ENCODE data around the gene SLC25A33.
A peak's percentile ranks its signal among the peaks of the same experiment; 100 is the strongest.

SLC25A33 gene, protein sequence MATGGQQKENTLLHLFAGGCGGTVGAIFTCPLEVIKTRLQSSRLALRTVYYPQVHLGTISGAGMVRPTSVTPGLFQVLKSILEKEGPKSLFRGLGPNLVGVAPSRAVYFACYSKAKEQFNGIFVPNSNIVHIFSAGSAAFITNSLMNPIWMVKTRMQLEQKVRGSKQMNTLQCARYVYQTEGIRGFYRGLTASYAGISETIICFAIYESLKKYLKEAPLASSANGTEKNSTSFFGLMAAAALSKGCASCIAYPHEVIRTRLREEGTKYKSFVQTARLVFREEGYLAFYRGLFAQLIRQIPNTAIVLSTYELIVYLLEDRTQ

DNA sequence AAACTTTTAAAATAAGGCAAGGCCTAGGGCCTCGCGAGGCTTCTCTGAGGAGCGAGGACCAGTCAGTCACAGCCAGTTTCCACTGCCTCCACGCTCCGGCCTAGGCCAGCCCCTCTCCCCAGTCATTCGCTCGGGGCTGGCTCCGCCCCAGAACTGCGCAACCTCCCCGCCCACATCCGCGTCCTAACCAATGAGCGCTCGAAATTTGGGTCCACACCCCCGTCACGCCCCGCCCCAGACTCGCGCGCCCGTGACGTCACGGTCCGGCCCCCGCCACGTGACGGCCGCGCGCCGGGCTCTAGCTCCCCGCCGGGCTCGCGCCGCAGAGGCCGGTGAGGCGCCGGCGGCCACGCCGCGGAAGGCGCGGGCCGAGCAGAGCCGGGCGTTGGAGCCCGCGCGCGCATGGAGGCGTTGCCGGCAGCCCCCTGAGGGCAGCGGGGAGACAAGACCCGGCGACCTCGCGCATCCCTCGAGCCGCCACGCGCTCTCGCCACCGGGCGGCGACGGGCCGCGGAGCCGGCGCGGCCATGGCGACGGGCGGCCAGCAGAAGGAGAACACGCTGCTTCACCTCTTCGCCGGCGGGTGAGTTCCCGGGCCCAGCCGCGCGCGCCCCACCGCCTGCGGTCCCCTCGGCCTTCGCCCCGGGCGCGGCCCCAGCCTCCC lies at the start of gene SLC25A33:
Gene SLC25A33, plus strand, starts transcription at position 301 of the 664 bp plus-strand sequence. Its CDS starts 227 bp downstream, at position 528.
- Histone ChIP-seq H3K27ac (ENCODE audit: poor library complexity, severe bottlenecking) (peak within 1 kb of the TSS; percentile 49), H3K4me1 (ENCODE audit: insufficient read depth, poor library complexity, severe bottlenecking) (peaks cover 6% of the 10 kb centered on the region), H3K36me3 (ENCODE audit: low read depth) (no peaks in the 10 kb centered on the region), H3K4me3 (ENCODE audit: severe bottlenecking) (peak within 1 kb of the TSS; percentile 92), H3K9me3 (ENCODE audit: severe bottlenecking) (no peaks in the 10 kb centered on the region), H3K27me3 (ENCODE audit: insufficient read depth, poor library complexity, severe bottlenecking) (no peaks in the 10 kb centered on the region)
- ATAC-seq (ENCODE audit: low read depth): peak; percentile 96
- TF ChIP-seq, protein P1, sequence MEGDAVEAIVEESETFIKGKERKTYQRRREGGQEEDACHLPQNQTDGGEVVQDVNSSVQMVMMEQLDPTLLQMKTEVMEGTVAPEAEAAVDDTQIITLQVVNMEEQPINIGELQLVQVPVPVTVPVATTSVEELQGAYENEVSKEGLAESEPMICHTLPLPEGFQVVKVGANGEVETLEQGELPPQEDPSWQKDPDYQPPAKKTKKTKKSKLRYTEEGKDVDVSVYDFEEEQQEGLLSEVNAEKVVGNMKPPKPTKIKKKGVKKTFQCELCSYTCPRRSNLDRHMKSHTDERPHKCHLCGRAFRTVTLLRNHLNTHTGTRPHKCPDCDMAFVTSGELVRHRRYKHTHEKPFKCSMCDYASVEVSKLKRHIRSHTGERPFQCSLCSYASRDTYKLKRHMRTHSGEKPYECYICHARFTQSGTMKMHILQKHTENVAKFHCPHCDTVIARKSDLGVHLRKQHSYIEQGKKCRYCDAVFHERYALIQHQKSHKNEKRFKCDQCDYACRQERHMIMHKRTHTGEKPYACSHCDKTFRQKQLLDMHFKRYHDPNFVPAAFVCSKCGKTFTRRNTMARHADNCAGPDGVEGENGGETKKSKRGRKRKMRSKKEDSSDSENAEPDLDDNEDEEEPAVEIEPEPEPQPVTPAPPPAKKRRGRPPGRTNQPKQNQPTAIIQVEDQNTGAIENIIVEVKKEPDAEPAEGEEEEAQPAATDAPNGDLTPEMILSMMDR (IDR thresholded peaks at IDR 0.05; ENCODE audit: poor library complexity, severe bottlenecking): no peak
- DNase-seq (ENCODE audit: low spot score): peak; percentile 93

DNA sequence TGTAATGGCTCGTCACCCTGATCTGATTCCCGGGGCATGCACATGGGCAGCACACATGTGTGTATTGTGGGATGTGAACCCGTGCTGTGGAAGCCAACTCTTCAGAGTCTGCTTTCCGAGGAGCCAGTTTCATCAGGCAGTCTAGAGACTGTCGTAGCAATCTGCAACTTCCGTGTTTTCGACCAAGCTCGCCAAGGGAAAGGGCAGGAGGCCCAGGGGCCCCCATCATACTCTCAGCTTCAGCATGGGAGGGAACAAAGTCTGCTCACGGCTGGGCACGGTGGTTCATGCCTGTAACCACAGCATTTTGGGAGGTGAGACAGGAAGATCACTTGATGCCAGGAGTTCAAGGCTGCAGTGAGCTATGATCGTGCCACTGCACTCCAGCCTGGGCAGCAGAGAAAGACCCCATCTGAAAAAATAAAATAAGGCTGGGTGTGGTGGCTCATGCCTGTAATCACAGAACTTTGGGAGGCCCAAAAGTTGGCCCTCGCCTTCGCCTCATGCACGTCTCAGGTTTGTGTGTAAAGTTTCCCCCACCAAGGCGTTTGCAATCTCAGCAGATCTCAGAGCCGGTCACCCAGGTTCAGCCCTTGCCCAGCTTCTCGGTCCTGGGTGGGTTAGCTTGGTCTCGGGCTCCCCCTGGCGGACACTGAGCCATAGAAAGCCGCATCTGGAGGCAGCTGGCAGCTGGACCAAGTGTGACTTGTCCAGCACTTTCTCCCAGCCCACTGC lies 48.5 kb upstream of the SLC25A33 start:
- Histone ChIP-seq H3K27me3 (ENCODE audit: insufficient read depth, poor library complexity, severe bottlenecking) (no peaks in the 10 kb centered on the region), H3K9me3 (ENCODE audit: severe bottlenecking) (no peaks in the 10 kb centered on the region), H3K4me1 (ENCODE audit: insufficient read depth, poor library complexity, severe bottlenecking) (no peaks in the 10 kb centered on the region), H3K4me3 (ENCODE audit: severe bottlenecking) (no peak overlapping the region), H3K36me3 (ENCODE audit: low read depth) (no peaks in the 10 kb centered on the region), H3K27ac (ENCODE audit: poor library complexity, severe bottlenecking) (no peak overlapping the region)
- peak; percentile 86 for ATAC-seq (ENCODE audit: low read depth)
- TF ChIP-seq, protein P1 (IDR thresholded peaks at IDR 0.05; ENCODE audit: poor library complexity, severe bottlenecking): peak; percentile 88
- DNase-seq (ENCODE audit: low spot score): peak; percentile 77

DNA sequence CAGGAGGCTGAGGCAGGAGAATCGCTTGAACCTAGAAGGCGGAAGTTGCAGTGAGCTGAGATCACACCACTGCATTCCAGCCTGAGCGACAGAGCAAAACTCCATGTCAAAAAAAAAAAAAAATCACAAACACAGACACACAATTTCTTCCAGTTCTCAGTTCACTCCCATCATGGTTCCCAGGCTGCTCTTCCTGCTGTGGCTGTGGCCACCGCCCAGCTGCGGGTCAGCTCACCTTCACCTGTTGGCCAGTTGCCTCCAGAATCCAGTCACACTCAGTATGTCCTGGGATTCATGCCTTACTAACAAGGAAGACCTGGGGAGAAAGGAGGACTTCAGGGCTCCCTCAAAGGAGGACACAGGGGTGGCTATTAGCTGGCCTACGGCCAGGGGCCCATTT lies 45.9 kb upstream of the SLC25A33 start:
- DNase-seq (ENCODE audit: low spot score) (no peak), ATAC-seq (ENCODE audit: low read depth) (no peak)
- H3K4me1 ChIP-seq (ENCODE audit: insufficient read depth, poor library complexity, severe bottlenecking): no peaks in the 10 kb centered on the region
- H3K27ac ChIP-seq (ENCODE audit: poor library complexity, severe bottlenecking): no peak overlapping the region
- TF ChIP-seq, protein P1 (IDR thresholded peaks at IDR 0.05; ENCODE audit: poor library complexity, severe bottlenecking): no peak
- H3K36me3 ChIP-seq (ENCODE audit: low read depth): no peaks in the 10 kb centered on the region
- no peaks in the 10 kb centered on the region for H3K9me3 ChIP-seq (ENCODE audit: severe bottlenecking)
- H3K4me3 ChIP-seq (ENCODE audit: severe bottlenecking): no peak overlapping the region
- no peaks in the 10 kb centered on the region for H3K27me3 ChIP-seq (ENCODE audit: insufficient read depth, poor library complexity, severe bottlenecking)

DNA sequence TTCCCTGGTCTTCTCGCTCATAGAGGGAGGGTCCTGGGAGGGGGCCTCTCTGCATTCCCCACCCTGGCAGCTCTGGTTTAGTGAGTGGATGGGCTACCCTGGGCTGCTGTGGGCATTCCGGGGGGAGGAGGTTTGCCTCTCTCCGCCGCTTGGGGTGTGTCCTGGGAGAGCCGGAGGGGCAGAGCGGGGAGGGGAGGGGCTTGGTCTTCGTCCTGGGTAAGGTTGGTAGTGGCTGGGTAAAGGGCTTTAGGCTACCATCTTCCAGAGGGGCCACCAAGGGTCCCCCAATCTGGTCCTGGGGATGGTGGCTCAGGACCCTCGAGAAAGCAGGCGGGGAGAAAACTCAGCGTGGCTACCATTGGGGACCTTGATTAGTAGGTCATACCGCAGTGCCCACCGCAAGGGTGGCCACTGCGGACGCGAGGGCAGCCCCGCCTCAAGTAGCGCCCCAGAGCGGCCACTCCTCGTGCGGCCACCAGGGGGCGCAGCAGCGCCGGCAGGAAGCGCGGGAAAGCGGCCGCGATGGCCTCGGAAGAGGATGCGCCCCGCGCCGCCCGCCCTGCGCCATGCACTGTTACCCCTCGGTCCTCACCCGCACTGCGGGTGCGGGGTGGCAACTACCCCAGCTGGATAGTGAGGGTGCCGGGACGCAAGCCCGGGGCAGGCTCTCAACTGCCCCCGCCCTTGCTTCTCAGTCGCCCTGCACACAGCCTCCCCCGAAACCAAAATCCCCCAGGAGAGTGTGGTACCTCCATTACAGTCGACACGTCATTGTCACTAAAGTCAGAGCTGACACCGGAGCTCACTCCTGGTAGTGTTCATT lies 44.1 kb upstream of the SLC25A33 start:
- DNase-seq (ENCODE audit: low spot score): no peak
- H3K27me3 ChIP-seq (ENCODE audit: insufficient read depth, poor library complexity, severe bottlenecking): no peaks in the 10 kb centered on the region
- TF ChIP-seq, protein P1 (IDR thresholded peaks at IDR 0.05; ENCODE audit: poor library complexity, severe bottlenecking): peak; percentile 96
- no peaks in the 10 kb centered on the region for H3K36me3 ChIP-seq (ENCODE audit: low read depth)
- no peaks in the 10 kb centered on the region for H3K4me1 ChIP-seq (ENCODE audit: insufficient read depth, poor library complexity, severe bottlenecking)
- no peaks in the 10 kb centered on the region for H3K9me3 ChIP-seq (ENCODE audit: severe bottlenecking)
- peak; percentile 76 for ATAC-seq (ENCODE audit: low read depth)
- H3K4me3 ChIP-seq (ENCODE audit: severe bottlenecking): no peak overlapping the region
- no peak overlapping the region for H3K27ac ChIP-seq (ENCODE audit: poor library complexity, severe bottlenecking)

Measured in RWPE2 (cell line).